22Rv1 (cell line): ENCODE results near the gene JMY.
"Not testable (repeated sequence)": the region's sequence is repeated elsewhere in the genome, so short reads cannot be mapped to it uniquely, and the experiment has no call there.

Experiments
- H3K27ac ChIP-seq: fragments of 450-650 bp; 2 replicates; pipeline ENCODE4 v1.5.1; 2017
- ZFX ChIP-seq: fragments of 450-650 bp; IDR thresholded peaks from 2 replicates; pipeline ENCODE4 v1.6.1; 2017; ENCODE audit warnings: antibody characterized with exemption, borderline replicate concordance
- TF ChIP-seq, protein P1 (sequence below): fragments of 450-650 bp; IDR thresholded peaks from 2 replicates; pipeline ENCODE4 v1.5.1; 2017; ENCODE audit warnings: mild to moderate bottlenecking

Gene JMY

GRCh38 chr5:79236970-79237739 is 1.2 kb downstream of the JMY start:
- H3K27ac ChIP-seq, result no peak overlapping the region; the same call in 1 of the 2 replicates

GRCh38 chr5:79237740-79238560 is 2.0 kb downstream of the JMY start:
- H3K27ac ChIP-seq, result no peak overlapping the region
- TF ChIP-seq ZFX, result no peak
- TF ChIP-seq, protein P1, sequence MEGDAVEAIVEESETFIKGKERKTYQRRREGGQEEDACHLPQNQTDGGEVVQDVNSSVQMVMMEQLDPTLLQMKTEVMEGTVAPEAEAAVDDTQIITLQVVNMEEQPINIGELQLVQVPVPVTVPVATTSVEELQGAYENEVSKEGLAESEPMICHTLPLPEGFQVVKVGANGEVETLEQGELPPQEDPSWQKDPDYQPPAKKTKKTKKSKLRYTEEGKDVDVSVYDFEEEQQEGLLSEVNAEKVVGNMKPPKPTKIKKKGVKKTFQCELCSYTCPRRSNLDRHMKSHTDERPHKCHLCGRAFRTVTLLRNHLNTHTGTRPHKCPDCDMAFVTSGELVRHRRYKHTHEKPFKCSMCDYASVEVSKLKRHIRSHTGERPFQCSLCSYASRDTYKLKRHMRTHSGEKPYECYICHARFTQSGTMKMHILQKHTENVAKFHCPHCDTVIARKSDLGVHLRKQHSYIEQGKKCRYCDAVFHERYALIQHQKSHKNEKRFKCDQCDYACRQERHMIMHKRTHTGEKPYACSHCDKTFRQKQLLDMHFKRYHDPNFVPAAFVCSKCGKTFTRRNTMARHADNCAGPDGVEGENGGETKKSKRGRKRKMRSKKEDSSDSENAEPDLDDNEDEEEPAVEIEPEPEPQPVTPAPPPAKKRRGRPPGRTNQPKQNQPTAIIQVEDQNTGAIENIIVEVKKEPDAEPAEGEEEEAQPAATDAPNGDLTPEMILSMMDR, result no peak

More at GRCh38 chr5:79236970-79237739, 1.2 kb downstream of the JMY start:
- TF ChIP-seq ZFX, result no peak
- TF ChIP-seq, protein P1, result no peak

GRCh38 chr5:79240561-79240960 is 4.6 kb downstream of the JMY start:
- no peak overlapping the region for H3K27ac ChIP-seq
- TF ChIP-seq, protein P1, result no peak
- no peak for TF ChIP-seq ZFX

DNA sequence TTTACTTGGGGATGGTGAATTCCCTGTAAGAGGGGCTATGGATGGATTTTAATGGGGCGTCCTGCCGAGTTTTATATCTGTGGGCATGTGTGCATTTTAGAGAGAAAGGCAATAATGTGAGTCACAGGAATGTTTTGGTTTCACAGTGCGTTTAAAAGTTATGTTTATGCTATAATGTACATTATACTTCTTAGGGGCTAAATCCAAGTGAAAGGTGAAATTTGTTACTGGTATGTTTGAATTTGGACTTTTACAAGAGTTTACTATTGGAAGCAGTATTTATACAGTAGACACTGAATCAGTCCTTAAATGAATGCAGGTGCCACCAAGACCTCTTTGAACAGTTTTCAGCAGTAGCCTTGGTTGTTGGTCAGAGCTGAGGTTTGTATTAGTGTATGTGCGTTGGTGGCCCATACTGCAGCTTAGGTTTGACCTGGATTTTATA is 5.6 kb downstream of the JMY start:
- no peak overlapping the region for H3K27ac ChIP-seq
- TF ChIP-seq ZFX, result no peak
- TF ChIP-seq, protein P1, result no peak

GRCh38 chr5:79242242-79243039 is 6.5 kb downstream of the JMY start:
- H3K27ac ChIP-seq, result no peak overlapping the region
- no peak for TF ChIP-seq ZFX
- TF ChIP-seq, protein P1, result no peak

DNA sequence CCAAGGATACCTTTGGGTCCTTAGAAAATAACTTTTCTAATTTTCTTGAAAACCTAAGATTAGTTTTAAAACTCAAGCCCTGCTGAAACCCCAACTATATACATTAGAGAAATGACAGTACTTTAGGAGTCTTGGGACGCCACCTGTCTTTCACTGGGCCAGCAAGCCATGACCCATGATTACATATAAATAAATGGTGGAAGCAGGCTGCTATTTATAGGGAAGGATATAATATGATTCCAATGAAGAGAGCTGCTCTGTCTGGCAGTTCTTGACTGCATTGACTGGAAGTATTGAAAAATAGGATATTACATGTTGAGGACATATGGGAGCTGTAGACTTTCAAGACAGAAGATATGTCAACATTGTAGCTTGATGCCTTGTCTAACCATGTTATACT is 7.3 kb downstream of the JMY start:
- no peak overlapping the region for H3K27ac ChIP-seq
- TF ChIP-seq, protein P1, result no peak
- TF ChIP-seq ZFX, result no peak

DNA sequence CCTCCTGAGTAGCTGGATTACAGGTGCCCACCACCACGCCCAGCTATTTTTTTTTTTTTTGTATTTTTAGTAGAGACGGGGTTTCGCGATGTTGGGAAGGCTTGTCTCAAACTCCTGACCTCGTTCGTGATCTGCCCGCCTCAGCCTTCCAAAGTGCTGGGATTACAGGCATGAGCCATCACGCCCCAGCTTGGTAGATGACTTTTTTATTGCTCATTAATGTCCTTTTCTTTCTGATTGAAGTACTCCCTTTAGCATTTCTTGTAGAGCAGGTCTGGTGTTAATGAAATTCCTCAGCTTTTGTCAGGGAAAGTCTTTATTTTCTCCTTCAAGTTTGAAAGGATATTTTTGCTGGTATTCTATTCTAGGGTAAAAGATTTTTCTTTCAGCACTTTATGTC is 18.1 kb downstream of the JMY start:
- not testable (repeated sequence) for H3K27ac ChIP-seq
